IMR-90 (cell line): ENCODE results near the gene DMXL2. TPM values are rescaled to one million over a fixed set of nuclear protein-coding genes. Genes with fewer than 3 reads are reported as not detected.

Source experiments
- ATAC-seq: fragments of 200-7000 bp; cut with Tn5 transposase; 2 replicates; pipeline ENCODE4 v1.9.1; 2020; ENCODE audit warnings: low read depth, mild to moderate bottlenecking, moderate library complexity
- BruUV-seq: library from RNA; stranded (reverse); fragments of 400-500 nt; replicated peaks from 2 replicates; lab custom pipeline; 2021; lab: Mats Ljungman, UMichigan
- CTCF ChIA-PET: fragments of 300-600 bp; formaldehyde crosslinking; extraction: SDS; loops from one replicate; lab custom pipeline; 2021; ENCODE audit warnings: antibody characterized with exemption; lab: Yijun Ruan, JAX
- POLR2A ChIA-PET: fragments of 300-600 bp; sonication (Branson Sonifier 250); formaldehyde crosslinking; loops from one replicate; lab custom pipeline; 2022; ENCODE audit warnings: antibody characterized with exemption; ENCODE audit not compliant: unreplicated experiment; lab: Charles Lee
- DNase-seq: peaks from one replicate; pipeline ENCODE4 v3.0.0; 2013
- H2AFZ ChIP-seq: replicated peaks from 2 replicates; pipeline ENCODE3; 2013; ENCODE audit warnings: low read length, mild to moderate bottlenecking; ENCODE audit not compliant: poor library complexity
- H2AK5ac ChIP-seq: 2 replicates; pipeline ENCODE4 v1.6.1; 2013; ENCODE audit warnings: low read depth, low read length, inconsistent platforms
- H2AK9ac ChIP-seq: replicated peaks from 2 replicates; pipeline ENCODE3; 2013; ENCODE audit warnings: mild to moderate bottlenecking, low read depth, low read length, moderate library complexity; ENCODE audit not compliant: poor library complexity
- H2BK120ac ChIP-seq: 2 replicates; pipeline ENCODE4 v1.6.1; 2013; ENCODE audit warnings: low read depth, low read length, inconsistent platforms
- H2BK15ac ChIP-seq: 3 replicates; pipeline ENCODE4 v1.6.1; 2013; ENCODE audit warnings: low read depth, low read length, inconsistent platforms
- H2BK20ac ChIP-seq: 2 replicates; pipeline ENCODE4 v1.6.1; 2013; ENCODE audit warnings: low read depth, mild to moderate bottlenecking, inconsistent platforms, low read length, moderate library complexity
- H2BK5ac ChIP-seq: 2 replicates; pipeline ENCODE4 v1.6.1; 2013; ENCODE audit warnings: mild to moderate bottlenecking, low read depth, low read length, inconsistent platforms; ENCODE audit not compliant: poor library complexity, severe bottlenecking
- H3K14ac ChIP-seq: replicated peaks from 2 replicates; pipeline ENCODE4 v1.6.1; 2013; ENCODE audit warnings: low read depth, low read length, inconsistent platforms
- H3K18ac ChIP-seq: 2 replicates; pipeline ENCODE4 v1.6.1; 2013; ENCODE audit warnings: low read depth, low read length, control low read depth
- H3K23ac ChIP-seq: 2 replicates; pipeline ENCODE4 v1.6.1; 2013; ENCODE audit warnings: low read depth, low read length, inconsistent platforms
- H3K27ac ChIP-seq: 2 replicates; pipeline ENCODE4 v1.5.1; 2013; ENCODE audit warnings: mild to moderate bottlenecking, control low read depth, low read length; ENCODE audit not compliant: insufficient read depth
- H3K27me3 ChIP-seq: 2 replicates; pipeline ENCODE4 v1.6.1; 2013; ENCODE audit warnings: low read length; ENCODE audit not compliant: control insufficient read depth, insufficient read depth
- H3K36me3 ChIP-seq: 2 replicates; pipeline ENCODE4 v1.6.1; 2013; ENCODE audit warnings: low read length, mixed read lengths; ENCODE audit not compliant: control insufficient read depth, insufficient read depth
- H3K4ac ChIP-seq: 2 replicates; pipeline ENCODE4 v1.6.1; 2013; ENCODE audit warnings: low read depth, low read length, inconsistent platforms
- H3K4me1 ChIP-seq: 2 replicates; pipeline ENCODE4 v1.6.1; 2013; ENCODE audit warnings: low read length, mixed read lengths; ENCODE audit not compliant: control insufficient read depth, insufficient read depth
- H3K4me2 ChIP-seq: 2 replicates; pipeline ENCODE4 v1.6.1; 2013; ENCODE audit warnings: low read depth, mild to moderate bottlenecking, control low read depth, low read length, moderate library complexity
- H3K4me3 ChIP-seq: 2 replicates; pipeline ENCODE4 v1.5.1; 2013; ENCODE audit warnings: low read depth, mild to moderate bottlenecking, control low read depth, low read length, moderate library complexity; ENCODE audit not compliant: insufficient read depth
- H3K56ac ChIP-seq: 2 replicates; pipeline ENCODE4 v1.6.1; 2013; ENCODE audit warnings: low read length, inconsistent platforms; ENCODE audit not compliant: insufficient read depth; ENCODE audit errors: extremely low read depth
- H3K79me1 ChIP-seq, 2 experiments: 2 replicates each; pipeline ENCODE4 v1.6.1; 2013; ENCODE audit warnings: low read length in 2 of 2, inconsistent platforms in 1 of 2, low read depth in 1 of 2
- H3K9ac ChIP-seq: 2 replicates; pipeline ENCODE4 v1.6.1; 2013; ENCODE audit warnings: low read depth, low read length, control low read depth
- H3K9me1 ChIP-seq: 2 replicates; pipeline ENCODE4 v1.6.1; 2013; ENCODE audit warnings: low read length, inconsistent platforms; ENCODE audit not compliant: insufficient read depth
- H3K9me3 ChIP-seq: 2 replicates; pipeline ENCODE4 v1.6.1; 2013; ENCODE audit warnings: low read length; ENCODE audit not compliant: control insufficient read depth, insufficient read depth
- H4K20me1 ChIP-seq: 2 replicates; pipeline ENCODE4 v1.6.1; 2013; ENCODE audit warnings: low read length, inconsistent platforms; ENCODE audit not compliant: insufficient read depth
- H4K5ac ChIP-seq: 2 replicates; pipeline ENCODE4 v1.6.1; 2013; ENCODE audit warnings: mild to moderate bottlenecking, low read depth, low read length, control low read depth
- H4K8ac ChIP-seq, 2 experiments: 2 replicates each; pipeline ENCODE4 v1.6.1; 2013; ENCODE audit warnings: low read depth in 2 of 2, low read length in 2 of 2, control low read depth in 1 of 2, inconsistent platforms in 1 of 2
- H4K91ac ChIP-seq: 2 replicates; pipeline ENCODE4 v1.6.1; 2013; ENCODE audit warnings: low read depth, low read length, inconsistent platforms; ENCODE audit not compliant: insufficient read depth
- CEBPB ChIP-seq: IDR thresholded peaks from 2 replicates; pipeline ENCODE4 v1.6.1; 2012; ENCODE audit warnings: low read depth, low read length, improper control_type of control experiment
- CTCF ChIP-seq: conservative IDR thresholded peaks from 2 replicates; pipeline ENCODE4 v1.5.1; 2012; ENCODE audit warnings: mild to moderate bottlenecking, low read depth, low read length, improper control_type of control experiment
- ELK1 ChIP-seq: fragments of 150-350 bp; IDR thresholded peaks from 2 replicates; pipeline ENCODE4 v1.6.1; 2016; ENCODE audit warnings: low read depth, mild to moderate bottlenecking, low read length, moderate library complexity, borderline replicate concordance
- FOS ChIP-seq: fragments of 150-350 bp; IDR thresholded peaks from 2 replicates; pipeline ENCODE4 v1.6.1; 2016; ENCODE audit warnings: low read depth, low read length
- MAZ ChIP-seq: IDR thresholded peaks from 2 replicates; pipeline ENCODE4 v1.6.1; 2012; ENCODE audit warnings: low read depth, mild to moderate bottlenecking, low read length, improper control_type of control experiment, moderate library complexity, borderline replicate concordance
- MXI1 ChIP-seq: IDR thresholded peaks from 2 replicates; pipeline ENCODE4 v1.6.1; 2012; ENCODE audit warnings: low read depth, mild to moderate bottlenecking, low read length, moderate library complexity, borderline replicate concordance
- NFE2L2 ChIP-seq: fragments of 150-350 bp; IDR thresholded peaks from 2 replicates; pipeline ENCODE4 v1.6.1; 2016; ENCODE audit warnings: low read depth, mild to moderate bottlenecking, low read length
- RAD21 ChIP-seq: IDR thresholded peaks from 2 replicates; pipeline ENCODE4 v1.6.1; 2012; ENCODE audit warnings: low read length, improper control_type of control experiment
- RCOR1 ChIP-seq: IDR thresholded peaks from 2 replicates; pipeline ENCODE4 v1.6.1; 2012; ENCODE audit warnings: mild to moderate bottlenecking, low read length, improper control_type of control experiment; ENCODE audit not compliant: insufficient replicate concordance
- RFX5 ChIP-seq: IDR thresholded peaks from 2 replicates; pipeline ENCODE4 v1.8.0; 2012; ENCODE audit warnings: low read depth, mild to moderate bottlenecking, low read length, moderate library complexity
- SMC3 ChIP-seq: fragments of 150-350 bp; IDR thresholded peaks from 2 replicates; pipeline ENCODE4 v1.6.1; 2016; ENCODE audit warnings: low read depth, mild to moderate bottlenecking, antibody characterized with exemption, low read length, moderate library complexity
- USF2 ChIP-seq: fragments of 150-350 bp; IDR thresholded peaks from 2 replicates; pipeline ENCODE4 v1.6.1; 2017; ENCODE audit warnings: mild to moderate bottlenecking, antibody characterized with exemption, low read length, low read depth
- WGBS, 2 experiments: methylation state at CpG; one replicate each; pipeline versions ENCODE4 v1.1.5 to v1.1.7; 2013; ENCODE audit warnings: missing lambda C conversion rate in 2 of 2; ENCODE audit not compliant: insufficient read length in 1 of 2; ENCODE audit errors: extremely low coverage in 2 of 2; 5-methylcytosine and 5-hydroxymethylcytosine counted together
- dilution Hi-C: fragments of 300-500 bp; cut with HindIII; formaldehyde crosslinking; loops from one replicate; pipeline ENCODE4 v1.14.3; 2018; ENCODE audit warnings: low sequenced_read_pairs; ENCODE audit not compliant: unreplicated experiment
- in situ Hi-C: fragments of 300-500 bp; cut with MboI; formaldehyde crosslinking; loops from 3 replicates; pipeline ENCODE4 v1.14.3; 2019; ENCODE audit warnings: low sequenced_read_pairs, inconsistent platforms, mixed read lengths
- intact Hi-C: fragments of 100-400 bp; cut with micrococcal nuclease; formaldehyde crosslinking; loops from 2 replicates; pipeline ENCODE4 v1.10.0; 2022
- polyA plus RNA-seq, 3 experiments: library from polyadenylated mRNA; depleted of rRNA; stranded (reverse); fragments of >200 nt; gene quantifications; 2 replicates each; pipeline ENCODE4 v1.2.3, GENCODE V29; 2012; ENCODE audit warnings: low replicate concordance in 1 of 3
- total RNA-seq: library from RNA; depleted of rRNA; stranded (reverse); fragments of >200 nt; gene quantifications from 2 replicates; pipeline ENCODE4 v1.2.3, GENCODE V29; 2012

Gene DMXL2
- total and polyA plus RNA-seq, 2 of the 4 experiments (the other 2 are of a cell fraction): 9.7 to 21.9 TPM

- intact Hi-C loops: no loop called here
- Histone ChIP-seq H3K23ac (no peak overlapping the region), H2AFZ (no peak overlapping the region), H3K14ac (no peak overlapping the region), H3K4me2 (no peak overlapping the region), H3K4me1 (peaks cover 6% of the 10 kb centered on the region), H3K9me3 (no peaks in the 10 kb centered on the region), H3K4ac (no peak overlapping the region), H2BK120ac (no peak overlapping the region), H2BK20ac (no peak overlapping the region), H4K91ac (no peak overlapping the region), H3K36me3 (no peaks in the 10 kb centered on the region), H4K8ac (no peak overlapping the region), H4K20me1 (no peaks in the 10 kb centered on the region), H3K27me3 (no peaks in the 10 kb centered on the region), H2AK9ac (no peak overlapping the region), H4K5ac (no peak overlapping the region), H3K56ac (no peak overlapping the region), H3K27ac (no peak overlapping the region), H3K4me3 (no peak overlapping the region), H3K18ac (no peak overlapping the region), H2AK5ac (no peak overlapping the region), H2BK5ac (no peak overlapping the region), H3K79me1 (peaks cover 5 to 8% of the 10 kb centered on the region in 2 experiments), H2BK15ac (no peak overlapping the region), H3K9ac (no peak overlapping the region), H3K9me1 (no peaks in the 10 kb centered on the region)
- dilution Hi-C loops: no loop called here
- ChIA-PET POLR2A (no interaction called here), CTCF (no interaction called here)
- in situ Hi-C loops: no loop called here
- TF ChIP-seq ELK1 (no peak), RFX5 (no peak), FOS (no peak), RAD21 (no peak), CTCF (no peak), SMC3 (no peak), USF2 (no peak), CEBPB (no peak), MAZ (no peak), RCOR1 (no peak), MXI1 (no peak), NFE2L2 (no peak)
- DNase-seq (no peak), ATAC-seq (no peak)
- BruUV-seq: no TSS peak
- WGBS, 2 experiments: 100% methylated on average over 1 of the region's 3 CpGs; no CpG with 5 or more reads in 1 of the 2 experiments
Observed at GRCh38 chr15:51602484-51602883, 20.1 kb downstream of the DMXL2 start.
